Measurements from ENCODE around the gene DHRS13.
"Not testable (repeated sequence)": the region's sequence is repeated elsewhere in the genome, so short reads cannot be mapped to it uniquely, and the experiment has no call there.

DHRS13 gene

GRCh38 chr17:28935744-28936460, 33.0 kb upstream of the DHRS13 start:
- no peak for DNase-seq (ENCODE audit: low read depth in 2 of 2)

GRCh38 chr17:28934508-28934907, 31.6 kb upstream of the DHRS13 start:
- not testable (repeated sequence) for DNase-seq (ENCODE audit: low read depth in 2 of 2)

- no peak for DNase-seq (ENCODE audit: low read depth in 2 of 2)
Observed at GRCh38 chr17:28929787-28930186, 26.9 kb upstream of the DHRS13 start.

- peak in 1 of 2 donors; percentile 23 for DNase-seq (ENCODE audit: low read depth in 2 of 2)
Observed at GRCh38 chr17:28928061-28928460, 25.2 kb upstream of the DHRS13 start.

- no peak for DNase-seq (ENCODE audit: low read depth in 2 of 2)
Observed at GRCh38 chr17:28926786-28927185, 23.9 kb upstream of the DHRS13 start.

- no peak for DNase-seq (ENCODE audit: low read depth in 2 of 2)
Observed at GRCh38 chr17:28926366-28926765, 23.5 kb upstream of the DHRS13 start.

- DNase-seq (ENCODE audit: low read depth in 2 of 2) = peak in 1 of 2 donors; percentile 24
Observed at GRCh38 chr17:28925912-28926365, 23.1 kb upstream of the DHRS13 start.

GRCh38 chr17:28920201-28920600, 17.3 kb upstream of the DHRS13 start:
- DNase-seq (ENCODE audit: low read depth in 2 of 2) = no peak

- DNase-seq (ENCODE audit: low read depth in 2 of 2) = no peak
Observed at GRCh38 chr17:28918295-28918694, 15.4 kb upstream of the DHRS13 start.

- no peak for DNase-seq (ENCODE audit: low read depth in 2 of 2)
Observed at GRCh38 chr17:28917465-28917864, 14.6 kb upstream of the DHRS13 start.

- no peak for DNase-seq (ENCODE audit: low read depth in 2 of 2)
Observed at GRCh38 chr17:28917029-28917428, 14.2 kb upstream of the DHRS13 start.

- DNase-seq (ENCODE audit: low read depth in 2 of 2) = no peak
Observed at GRCh38 chr17:28916302-28916934, 13.5 kb upstream of the DHRS13 start.

- no peak for DNase-seq (ENCODE audit: low read depth in 2 of 2)
Observed at GRCh38 chr17:28912938-28913333, 10.1 kb upstream of the DHRS13 start.

- DNase-seq (ENCODE audit: low read depth in 2 of 2) = no peak
Observed at GRCh38 chr17:28912281-28912937, 9.5 kb upstream of the DHRS13 start.

GRCh38 chr17:28911411-28912045, 8.6 kb upstream of the DHRS13 start:
- DNase-seq (ENCODE audit: low read depth in 2 of 2) = no peak

GRCh38 chr17:28910534-28910933, 7.7 kb upstream of the DHRS13 start:
- no peak for DNase-seq (ENCODE audit: low read depth in 2 of 2)

- no peak for DNase-seq (ENCODE audit: low read depth in 2 of 2)
Observed at GRCh38 chr17:28908640-28909167, 5.8 kb upstream of the DHRS13 start.

GRCh38 chr17:28907709-28908475, 5.0 kb upstream of the DHRS13 start:
- DNase-seq (ENCODE audit: low read depth in 2 of 2) = no peak

GRCh38 chr17:28906706-28907438, 4.0 kb upstream of the DHRS13 start:
- DNase-seq (ENCODE audit: low read depth in 2 of 2) = no peak

GRCh38 chr17:28906276-28906675, 3.4 kb upstream of the DHRS13 start:
- DNase-seq (ENCODE audit: low read depth in 2 of 2) = no peak

- no peak for DNase-seq (ENCODE audit: low read depth in 2 of 2)
Observed at GRCh38 chr17:28904800-28905199, 1.9 kb upstream of the DHRS13 start.

All from stimulated activated CD8-positive, alpha-beta memory T cell treated with anti-CD3 and anti-CD28 coated beads, Interleukin-15, amount 100 ng/mL, for 48 hours (primary cell).